Measurements from ENCODE around the gene ELOVL3. TPM values are rescaled to one million over a fixed set of nuclear protein-coding genes. Genes with fewer than 3 reads are reported as not detected.

ELOVL3 gene
- total RNA-seq, 4 donors from 2014 or later, result 0.51 TPM; not detected in 3

DNA sequence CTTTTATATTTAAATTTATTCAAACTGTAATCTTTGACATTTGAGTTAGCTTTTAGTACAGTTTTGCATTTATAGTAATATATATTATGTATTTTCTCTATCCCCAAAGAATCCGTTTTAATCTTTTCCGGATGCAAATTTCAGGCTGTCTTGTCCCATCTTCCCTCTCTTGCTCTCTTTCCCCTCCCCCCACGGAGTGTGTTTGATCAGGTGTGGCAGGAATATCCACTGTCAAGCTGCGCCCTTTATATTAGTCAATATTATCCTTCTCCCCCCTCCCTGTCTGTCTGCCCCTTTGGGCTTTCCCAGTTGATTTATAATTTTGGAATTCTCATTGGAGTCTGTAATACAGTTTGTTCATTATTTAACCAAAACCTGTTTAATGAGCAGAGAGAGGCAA, 38.3 kb downstream of the ELOVL3 start:
- Histone ChIP-seq H3K27ac (no peak overlapping the region), H3K4me1 (peaks cover 8% of the 10 kb centered on the region in 2 donors), H3K4me3 (no peak overlapping the region), H3K9me3 (no peaks in the 10 kb centered on the region), H3K27me3 (no peaks in the 10 kb centered on the region), H3K36me3 (no peaks in the 10 kb centered on the region)
- no peak for DNase-seq
- TF ChIP-seq, protein P1, sequence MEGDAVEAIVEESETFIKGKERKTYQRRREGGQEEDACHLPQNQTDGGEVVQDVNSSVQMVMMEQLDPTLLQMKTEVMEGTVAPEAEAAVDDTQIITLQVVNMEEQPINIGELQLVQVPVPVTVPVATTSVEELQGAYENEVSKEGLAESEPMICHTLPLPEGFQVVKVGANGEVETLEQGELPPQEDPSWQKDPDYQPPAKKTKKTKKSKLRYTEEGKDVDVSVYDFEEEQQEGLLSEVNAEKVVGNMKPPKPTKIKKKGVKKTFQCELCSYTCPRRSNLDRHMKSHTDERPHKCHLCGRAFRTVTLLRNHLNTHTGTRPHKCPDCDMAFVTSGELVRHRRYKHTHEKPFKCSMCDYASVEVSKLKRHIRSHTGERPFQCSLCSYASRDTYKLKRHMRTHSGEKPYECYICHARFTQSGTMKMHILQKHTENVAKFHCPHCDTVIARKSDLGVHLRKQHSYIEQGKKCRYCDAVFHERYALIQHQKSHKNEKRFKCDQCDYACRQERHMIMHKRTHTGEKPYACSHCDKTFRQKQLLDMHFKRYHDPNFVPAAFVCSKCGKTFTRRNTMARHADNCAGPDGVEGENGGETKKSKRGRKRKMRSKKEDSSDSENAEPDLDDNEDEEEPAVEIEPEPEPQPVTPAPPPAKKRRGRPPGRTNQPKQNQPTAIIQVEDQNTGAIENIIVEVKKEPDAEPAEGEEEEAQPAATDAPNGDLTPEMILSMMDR (IDR thresholded peaks at IDR 0.05), result no peak
- no peak for TF ChIP-seq POLR2A (IDR thresholded peaks at IDR 0.05)
- intact Hi-C loops (cut with DNase I; ENCODE audit: low total_unique reads), result no loop called here

DNA sequence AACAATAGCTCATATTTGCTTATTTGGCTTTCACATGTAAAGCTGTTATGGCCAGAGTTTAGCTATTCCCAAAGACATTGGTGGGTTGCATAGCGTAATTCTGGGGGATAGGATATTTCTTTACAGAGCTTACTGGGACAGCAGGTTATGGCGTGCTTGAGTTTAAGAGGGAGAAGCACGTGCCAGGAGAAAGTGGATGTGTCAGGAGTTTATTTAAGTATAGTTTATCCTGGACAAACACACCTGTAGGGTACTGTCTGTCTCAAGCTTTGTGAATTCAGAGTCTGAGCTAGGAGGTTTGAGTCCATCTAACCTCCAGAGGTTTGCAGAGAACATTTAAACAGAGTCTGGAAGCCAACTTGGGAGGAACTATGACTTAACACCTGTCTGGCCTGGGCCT, 40.6 kb downstream of the ELOVL3 start:
- intact Hi-C loops (cut with DNase I; ENCODE audit: low total_unique reads), result no loop called here
- Histone ChIP-seq H3K9me3 (no peaks in the 10 kb centered on the region), H3K4me3 (no peak overlapping the region), H3K36me3 (no peaks in the 10 kb centered on the region), H3K27ac (no peak overlapping the region), H3K4me1 (peaks cover 8% of the 10 kb centered on the region in 2 donors), H3K27me3 (no peaks in the 10 kb centered on the region)
- no peak for DNase-seq
- TF ChIP-seq, protein P1 (IDR thresholded peaks at IDR 0.05), result no peak
- TF ChIP-seq POLR2A (IDR thresholded peaks at IDR 0.05), result no peak

DNA sequence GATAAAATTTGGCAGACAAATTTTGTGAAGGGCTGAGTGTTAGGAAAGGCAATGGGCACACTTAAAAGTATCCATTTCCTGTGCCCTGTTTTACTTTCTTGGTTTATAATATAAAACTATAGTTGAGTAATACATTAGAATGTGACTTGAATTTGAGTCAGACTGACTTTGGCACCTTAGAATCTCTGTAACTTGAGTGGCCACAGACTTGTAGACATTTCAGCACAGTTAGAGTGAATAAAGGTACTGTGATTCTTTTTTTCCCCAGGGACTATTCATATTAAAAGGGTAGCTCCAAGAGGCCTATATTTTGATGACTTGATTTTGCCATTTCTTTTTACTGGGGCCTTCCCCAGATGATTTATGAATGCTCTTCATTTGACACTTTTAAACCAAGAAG, 41.6 kb downstream of the ELOVL3 start:
- no peaks in the 10 kb centered on the region for H3K36me3 ChIP-seq
- TF ChIP-seq, protein P1 (IDR thresholded peaks at IDR 0.05), result no peak
- TF ChIP-seq POLR2A (IDR thresholded peaks at IDR 0.05), result no peak
- H3K27ac ChIP-seq, result peak overlapping the region; percentile 36 to 44
- peaks cover 8% of the 10 kb centered on the region in 2 donors for H3K4me1 ChIP-seq
- no peak for DNase-seq
- H3K4me3 ChIP-seq, result no peak overlapping the region
- no peaks in the 10 kb centered on the region for H3K27me3 ChIP-seq
- intact Hi-C loops (cut with DNase I; ENCODE audit: low total_unique reads), result no loop called here
- no peaks in the 10 kb centered on the region for H3K9me3 ChIP-seq

DNA sequence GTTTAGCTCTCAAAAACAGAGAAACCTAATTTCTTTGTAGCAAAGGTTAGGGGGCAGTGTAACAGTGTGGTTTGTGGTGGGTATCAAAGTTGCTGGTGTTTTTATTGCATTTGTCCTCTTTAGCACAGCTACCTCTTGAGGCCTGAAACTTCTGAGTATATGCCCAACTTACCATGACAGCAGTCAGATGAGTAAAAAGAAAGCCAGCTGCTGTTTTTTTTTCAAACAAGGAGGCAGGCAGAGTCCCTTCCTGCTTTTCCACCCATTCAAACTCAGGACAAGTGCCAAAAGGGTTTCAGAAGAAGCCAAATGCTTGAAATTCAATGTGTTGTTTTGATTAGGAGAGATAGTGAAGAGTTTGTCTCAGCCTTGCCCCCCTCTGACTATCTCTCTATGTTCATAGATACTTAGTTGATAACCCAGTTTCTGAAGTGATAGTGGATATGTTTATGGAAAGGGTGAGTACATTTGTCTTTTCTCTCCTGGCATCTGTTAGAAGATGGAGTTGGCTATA, 42.3 kb downstream of the ELOVL3 start:
- H3K4me3 ChIP-seq, result no peak overlapping the region

DNA sequence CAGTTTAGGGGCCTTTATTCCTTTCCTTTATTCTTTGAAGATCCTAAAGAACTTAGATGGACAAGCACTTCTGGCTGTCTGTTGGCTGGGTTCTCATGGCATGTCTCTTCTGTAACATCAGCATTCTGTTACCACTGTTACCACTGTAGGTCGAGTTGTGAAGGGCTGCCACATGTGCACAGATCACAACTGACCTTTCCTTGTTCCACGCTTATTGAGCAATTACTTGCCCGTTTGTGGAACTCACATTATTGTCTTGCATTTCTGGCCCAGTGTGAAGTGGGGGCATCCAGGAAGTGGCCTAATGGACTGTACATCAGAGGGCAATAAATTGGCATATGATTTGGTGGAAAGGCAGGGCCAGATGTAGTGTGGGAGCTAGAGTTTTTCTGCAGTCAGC, 42.9 kb downstream of the ELOVL3 start:
- Histone ChIP-seq H3K27me3 (no peaks in the 10 kb centered on the region), H3K9me3 (no peaks in the 10 kb centered on the region), H3K36me3 (no peaks in the 10 kb centered on the region), H3K4me1 (peaks cover 8% of the 10 kb centered on the region in 2 donors), H3K4me3 (no peak overlapping the region), H3K27ac (no peak overlapping the region)
- TF ChIP-seq POLR2A (IDR thresholded peaks at IDR 0.05), result no peak
- TF ChIP-seq, protein P1 (IDR thresholded peaks at IDR 0.05), result no peak
- DNase-seq, result no peak
- intact Hi-C loops (cut with DNase I; ENCODE audit: low total_unique reads), result no loop called here

More for the DNA sequence above, 42.3 kb downstream of the ELOVL3 start:
- intact Hi-C loops (cut with DNase I; ENCODE audit: low total_unique reads), result no loop called here
- Histone ChIP-seq H3K4me1 (peaks cover 8% of the 10 kb centered on the region in 2 donors), H3K9me3 (no peaks in the 10 kb centered on the region), H3K36me3 (no peaks in the 10 kb centered on the region), H3K27ac (peak overlapping the region in 1 of 2 donors; percentile 44), H3K27me3 (no peaks in the 10 kb centered on the region)
- no peak for TF ChIP-seq POLR2A (IDR thresholded peaks at IDR 0.05)
- TF ChIP-seq, protein P1 (IDR thresholded peaks at IDR 0.05), result peak in 1 of 4 experiments; percentile 11
- DNase-seq, result no peak
